GM18526 (cell line): Measurements from ENCODE around the gene RPS18.

Experiments
- POLR2A ChIP-seq: IDR thresholded peaks from 3 replicates; pipeline ENCODE4 v1.6.1; 2011; ENCODE audit not compliant: insufficient read length; ENCODE audit errors: extremely low read depth

RPS18 gene

DNA sequence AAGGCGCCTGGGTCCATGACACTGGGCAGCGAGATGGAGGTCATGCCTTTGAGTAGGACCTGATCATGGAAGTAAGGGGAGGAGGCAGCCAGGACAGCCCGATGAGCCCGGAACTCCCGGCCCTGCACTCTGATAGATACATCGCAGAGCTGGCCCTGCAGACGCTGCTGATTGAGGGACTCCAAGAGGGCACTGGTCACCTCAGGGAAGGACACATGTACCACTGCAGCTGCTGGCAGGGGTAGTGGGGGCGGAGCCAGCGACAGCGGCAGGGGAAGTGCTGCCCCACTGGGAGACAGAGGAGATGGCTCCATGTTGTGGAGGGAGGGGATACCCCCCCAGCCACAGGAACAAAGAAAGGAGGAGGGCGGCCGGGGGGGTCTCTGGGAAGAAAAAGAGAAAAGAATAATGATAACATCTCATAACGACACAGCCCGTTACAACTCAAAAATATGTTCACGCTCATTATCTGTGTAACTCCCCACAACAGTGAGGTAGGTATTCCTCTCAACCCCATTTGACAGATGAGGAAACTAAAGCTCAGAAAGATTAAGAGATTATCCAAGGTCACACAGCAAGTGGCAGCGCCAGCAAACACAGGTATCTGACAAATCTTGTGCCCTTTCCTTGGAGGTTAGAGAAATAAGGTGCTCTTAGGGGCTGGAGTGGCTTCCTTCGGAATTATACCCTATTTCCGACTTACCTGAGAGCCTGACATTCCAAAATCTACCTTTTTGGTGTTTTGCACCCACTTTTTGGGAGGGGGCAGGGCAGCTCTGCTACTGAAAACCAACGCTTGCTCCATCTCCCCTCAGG lies 44.9 kb downstream of the RPS18 start:
- no peak for TF ChIP-seq POLR2A

DNA sequence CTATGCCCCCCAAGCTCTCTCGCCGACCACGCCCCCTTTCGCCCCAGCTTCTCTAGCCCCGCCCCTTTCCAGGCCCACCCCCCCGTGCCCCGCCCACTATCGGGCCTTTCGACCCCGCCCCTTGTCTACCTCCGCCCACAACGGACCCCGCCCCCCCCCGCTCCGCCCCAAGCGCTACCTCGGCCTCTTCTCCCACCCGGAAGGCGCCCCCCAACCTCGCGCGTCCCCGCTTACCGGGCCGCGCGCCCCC lies 45.5 kb downstream of the RPS18 start:
- no peak for TF ChIP-seq POLR2A

DNA sequence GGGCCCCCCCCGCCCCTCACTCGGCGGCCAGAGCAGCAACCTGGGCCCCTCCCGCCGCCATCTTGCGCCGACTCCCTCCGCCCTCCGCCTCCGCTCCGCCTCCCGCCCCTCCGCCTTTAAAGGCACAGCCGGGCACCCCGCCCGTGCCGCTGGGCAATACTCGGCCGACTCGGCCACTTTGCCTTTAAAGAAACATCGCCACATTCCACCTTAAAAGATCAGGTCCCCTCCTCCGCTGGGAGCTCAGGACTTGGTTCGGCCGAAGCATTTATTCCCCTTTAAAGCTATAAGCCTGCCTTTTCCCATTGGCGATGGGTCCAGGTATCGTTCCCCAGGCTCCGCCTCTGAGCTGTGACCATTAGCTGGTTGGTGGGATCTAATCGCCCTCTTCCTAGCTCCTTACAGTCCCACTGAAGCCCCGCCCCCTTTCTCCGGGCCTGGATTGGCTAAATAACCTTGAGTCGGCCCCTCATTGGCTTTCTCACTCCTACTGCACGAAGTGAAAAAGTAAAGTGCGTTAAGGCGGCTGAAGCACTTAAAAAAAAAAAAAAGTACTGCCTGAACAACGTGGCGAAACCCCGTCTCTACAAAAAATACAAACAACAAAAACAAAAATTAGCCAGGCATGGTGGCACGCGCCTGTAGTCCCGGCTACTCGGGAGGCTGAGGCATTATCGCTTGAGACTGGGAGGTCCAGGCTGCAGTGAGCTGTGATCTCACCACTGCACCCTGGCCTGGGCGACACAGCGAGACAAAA lies 46.0 kb downstream of the RPS18 start, which contains the start of gene ZBTB22:
Gene ZBTB22, minus strand, starts transcription at position 76 of the 757 bp plus-strand sequence. CDS start 828 bp downstream, outside the sequence.
- TF ChIP-seq POLR2A: peak; percentile 39

DNA sequence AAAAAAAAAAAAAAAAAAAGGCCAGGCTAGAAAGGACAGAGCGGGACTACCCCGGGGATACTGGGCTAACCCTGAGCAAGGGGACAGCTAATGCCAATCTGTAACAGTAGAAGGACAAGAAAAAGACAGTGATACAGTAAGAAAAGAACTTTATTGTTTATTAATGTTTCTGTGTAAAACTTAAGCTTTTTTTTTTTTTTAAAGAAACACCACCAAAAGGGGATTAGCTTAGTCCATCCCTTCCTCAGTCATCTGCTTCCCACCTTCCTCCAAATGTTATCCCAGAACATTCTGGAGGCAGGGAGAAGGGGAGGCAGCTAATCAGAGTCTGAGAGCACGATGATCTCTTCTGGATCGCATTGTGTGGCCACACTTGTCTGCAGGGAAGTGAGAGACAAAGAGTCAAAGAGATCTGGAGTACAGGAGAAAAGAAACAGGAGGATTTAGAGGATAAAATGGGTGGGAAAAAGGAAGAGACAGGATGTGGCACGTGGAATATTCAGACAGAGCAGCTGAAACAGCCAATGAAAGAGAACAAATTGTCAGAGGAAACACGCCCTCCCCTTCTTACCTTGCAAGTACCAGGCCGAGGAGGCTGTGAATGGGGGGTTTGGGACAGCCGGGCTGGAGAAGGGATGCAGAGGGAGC lies 46.7 kb downstream of the RPS18 start:
- TF ChIP-seq POLR2A: no peak

DNA sequence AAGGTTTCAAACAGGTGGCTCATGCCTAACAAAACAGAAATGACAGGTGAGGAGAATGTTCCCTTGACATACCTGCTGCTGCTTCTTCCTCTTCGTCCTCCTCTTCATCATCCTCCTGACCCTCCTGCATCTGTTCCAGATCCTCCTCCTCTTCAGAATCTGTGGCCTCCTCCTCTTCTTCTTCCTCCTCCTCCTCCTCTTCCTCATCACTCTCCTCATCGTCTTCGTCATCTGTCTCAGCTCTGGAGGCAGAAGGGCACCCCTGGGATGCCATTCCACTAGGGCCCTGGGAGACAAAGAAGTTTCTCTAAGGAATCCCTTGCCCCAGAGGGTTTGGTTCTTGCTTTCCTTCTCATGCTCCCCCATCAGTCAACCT lies 48.1 kb downstream of the RPS18 start:
- TF ChIP-seq POLR2A: no peak

DNA sequence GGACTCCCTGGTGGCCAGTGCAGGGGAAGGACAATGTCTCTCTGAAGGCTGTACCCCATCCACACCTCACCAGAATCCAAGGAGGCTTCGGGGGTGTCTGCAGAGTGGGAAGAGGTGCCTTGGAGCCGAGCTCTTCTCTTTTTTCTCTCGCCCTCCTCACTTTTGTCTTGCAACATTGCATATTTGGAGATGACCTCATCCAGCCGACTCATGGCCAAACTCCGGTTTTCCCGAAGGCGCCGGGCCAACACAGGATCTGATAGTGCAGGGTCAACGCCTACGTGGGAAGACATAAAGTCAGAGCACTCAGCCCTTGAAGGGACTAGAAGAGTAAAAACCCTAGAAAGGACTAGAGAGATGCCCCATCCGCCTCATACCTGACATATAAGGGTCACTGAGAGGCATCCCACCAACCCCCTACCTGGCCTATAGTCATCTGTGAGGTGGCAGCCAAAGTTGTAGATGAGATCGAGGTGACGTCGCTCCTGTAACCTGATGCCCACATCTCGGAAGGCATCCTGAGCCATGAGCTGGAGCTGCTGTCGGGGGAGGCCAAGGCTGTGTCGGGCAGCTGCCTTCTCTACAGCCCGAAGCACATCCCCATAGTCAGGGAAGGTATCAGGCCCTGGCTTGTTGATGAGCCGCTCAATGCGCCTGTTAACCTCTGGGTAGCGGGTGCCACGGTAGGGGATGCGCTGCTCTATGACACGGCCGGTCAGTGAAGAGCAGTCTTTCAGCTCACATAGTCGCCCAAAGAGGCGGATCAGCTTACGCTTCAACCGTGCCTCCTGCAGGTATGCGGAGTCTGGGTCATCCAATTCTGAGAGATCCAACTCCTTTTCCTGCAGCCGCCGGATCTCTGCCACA lies 48.7 kb downstream of the RPS18 start:
- no peak for TF ChIP-seq POLR2A

DNA sequence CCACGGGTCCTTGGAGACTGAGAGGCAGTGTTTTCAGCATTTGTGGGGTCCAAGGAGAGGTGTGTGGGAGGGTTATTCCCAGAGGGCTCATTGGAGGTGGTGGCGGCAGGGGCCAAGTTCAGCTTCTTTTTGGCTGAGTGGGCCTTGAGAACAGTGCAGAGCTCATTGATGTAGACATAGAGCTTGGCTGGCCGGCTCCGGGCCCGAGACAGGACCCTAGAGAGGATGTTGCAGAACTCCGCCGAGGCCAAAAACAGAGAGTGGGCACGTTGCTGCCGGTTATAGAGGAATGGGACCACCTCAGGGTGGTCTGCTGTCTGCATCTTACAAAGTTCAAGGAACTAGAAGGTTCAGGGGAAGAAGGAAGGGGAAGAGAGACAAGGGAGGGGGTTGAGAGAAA lies 49.4 kb downstream of the RPS18 start:
- no peak for TF ChIP-seq POLR2A

DNA sequence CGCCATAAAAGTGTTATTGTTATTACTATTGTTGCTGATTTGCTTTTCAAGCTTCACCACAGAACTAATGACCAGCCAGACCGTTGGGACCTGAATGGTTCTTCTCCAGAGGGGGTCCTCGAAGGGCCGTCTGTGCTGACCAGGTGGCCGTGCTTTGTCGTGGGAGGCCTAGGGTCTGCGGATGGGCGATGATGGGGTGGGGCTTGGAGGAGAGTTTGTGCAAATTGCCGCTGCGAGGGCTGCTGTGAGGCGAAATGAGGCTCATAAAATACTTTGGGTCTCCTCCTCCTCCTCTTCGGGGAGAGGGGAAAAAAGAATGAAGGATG lies 51.7 kb downstream of the RPS18 start:
- no peak for TF ChIP-seq POLR2A

DNA sequence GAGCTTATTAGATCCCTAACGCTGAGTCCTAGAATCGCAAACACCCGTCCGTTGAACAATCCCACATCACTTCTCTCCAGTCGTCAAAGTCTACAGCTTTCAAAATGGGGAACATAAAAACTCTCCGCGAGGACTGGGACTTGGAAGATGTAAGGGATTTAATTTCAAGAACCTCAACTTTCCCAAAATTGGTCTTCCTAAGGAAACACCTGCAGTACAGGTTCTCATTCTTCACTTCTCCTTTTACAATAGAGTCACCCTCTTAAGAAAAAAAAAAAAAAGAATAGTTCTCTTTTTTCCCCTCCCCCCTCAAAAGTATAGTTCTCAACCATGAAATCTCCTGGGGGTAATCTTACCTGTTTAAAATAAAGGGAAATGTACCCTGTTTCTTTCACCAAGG lies 52.2 kb downstream of the RPS18 start:
- TF ChIP-seq POLR2A: no peak
